Fibroblast of villous mesenchyme (primary cell): ENCODE data around the gene RSRC1. TPM values are rescaled to one million over a fixed set of nuclear protein-coding genes. Genes with fewer than 3 reads are reported as not detected.

ENCODE experiments used
- DNase-seq: peaks from one replicate; pipeline ENCODE4 v3.0.0-alpha.2; 2010; ENCODE audit warnings: low read depth
- H3K4me3 ChIP-seq: 2 replicates; pipeline ENCODE4 v1.5.1; 2011; ENCODE audit warnings: low read depth, mild to moderate bottlenecking, low read length
- total RNA-seq: library from RNA; depleted of rRNA; stranded (reverse); fragments of >200 nt; gene quantifications from 2 replicates; pipeline ENCODE4 v1.2.3, GENCODE V29; 2012
- TF ChIP-seq, protein P1 (sequence below): IDR thresholded peaks from 2 replicates; pipeline ENCODE4 v1.5.1; 2012; ENCODE audit warnings: low read depth, mild to moderate bottlenecking, low read length; ENCODE audit not compliant: insufficient read depth

RSRC1 gene
- total RNA-seq, 1 donor: 43.6 TPM

DNA sequence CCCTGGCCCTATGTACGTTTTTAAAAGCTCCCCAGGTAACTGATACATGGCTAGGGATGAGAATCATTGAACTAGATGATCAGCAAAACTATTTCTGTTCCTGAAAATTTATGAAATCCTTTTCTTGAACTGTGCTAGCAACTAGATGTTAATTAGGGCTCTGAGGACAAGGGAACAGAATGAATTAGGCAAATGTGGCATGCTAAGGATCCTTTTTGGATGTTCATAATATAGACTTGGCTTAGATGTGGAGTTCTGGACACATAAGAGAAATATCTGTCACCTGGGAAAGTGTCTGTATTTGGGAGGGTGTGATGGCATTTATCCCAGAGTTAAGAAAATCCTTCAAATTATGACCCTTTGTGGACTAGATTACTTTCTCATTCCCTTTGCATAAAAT is 71.2 kb downstream of the RSRC1 start:
- DNase-seq: no peak
- TF ChIP-seq, protein P1, sequence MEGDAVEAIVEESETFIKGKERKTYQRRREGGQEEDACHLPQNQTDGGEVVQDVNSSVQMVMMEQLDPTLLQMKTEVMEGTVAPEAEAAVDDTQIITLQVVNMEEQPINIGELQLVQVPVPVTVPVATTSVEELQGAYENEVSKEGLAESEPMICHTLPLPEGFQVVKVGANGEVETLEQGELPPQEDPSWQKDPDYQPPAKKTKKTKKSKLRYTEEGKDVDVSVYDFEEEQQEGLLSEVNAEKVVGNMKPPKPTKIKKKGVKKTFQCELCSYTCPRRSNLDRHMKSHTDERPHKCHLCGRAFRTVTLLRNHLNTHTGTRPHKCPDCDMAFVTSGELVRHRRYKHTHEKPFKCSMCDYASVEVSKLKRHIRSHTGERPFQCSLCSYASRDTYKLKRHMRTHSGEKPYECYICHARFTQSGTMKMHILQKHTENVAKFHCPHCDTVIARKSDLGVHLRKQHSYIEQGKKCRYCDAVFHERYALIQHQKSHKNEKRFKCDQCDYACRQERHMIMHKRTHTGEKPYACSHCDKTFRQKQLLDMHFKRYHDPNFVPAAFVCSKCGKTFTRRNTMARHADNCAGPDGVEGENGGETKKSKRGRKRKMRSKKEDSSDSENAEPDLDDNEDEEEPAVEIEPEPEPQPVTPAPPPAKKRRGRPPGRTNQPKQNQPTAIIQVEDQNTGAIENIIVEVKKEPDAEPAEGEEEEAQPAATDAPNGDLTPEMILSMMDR: no peak
- H3K4me3 ChIP-seq: no peak overlapping the region

DNA sequence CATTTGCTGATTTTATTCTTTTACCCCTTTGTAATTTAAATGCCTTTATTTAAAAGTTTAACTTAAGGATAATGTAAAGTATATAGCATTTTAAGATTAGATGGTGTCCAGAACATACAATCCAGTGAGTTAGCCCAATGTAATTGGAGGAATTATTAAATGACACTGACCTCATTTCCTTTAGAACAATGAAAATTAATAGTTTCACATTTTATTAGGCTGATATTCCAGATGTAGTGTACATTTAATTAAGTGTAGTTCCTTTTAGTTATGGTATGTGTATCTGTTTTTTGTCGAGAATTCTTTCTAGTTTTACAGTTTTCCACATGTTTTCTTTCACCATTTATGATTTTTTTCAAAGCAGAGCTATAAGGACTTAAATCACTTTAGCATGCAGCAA is 75.8 kb downstream of the RSRC1 start:
- TF ChIP-seq, protein P1: no peak
- peak; percentile 15 for DNase-seq
- H3K4me3 ChIP-seq: no peak overlapping the region

DNA sequence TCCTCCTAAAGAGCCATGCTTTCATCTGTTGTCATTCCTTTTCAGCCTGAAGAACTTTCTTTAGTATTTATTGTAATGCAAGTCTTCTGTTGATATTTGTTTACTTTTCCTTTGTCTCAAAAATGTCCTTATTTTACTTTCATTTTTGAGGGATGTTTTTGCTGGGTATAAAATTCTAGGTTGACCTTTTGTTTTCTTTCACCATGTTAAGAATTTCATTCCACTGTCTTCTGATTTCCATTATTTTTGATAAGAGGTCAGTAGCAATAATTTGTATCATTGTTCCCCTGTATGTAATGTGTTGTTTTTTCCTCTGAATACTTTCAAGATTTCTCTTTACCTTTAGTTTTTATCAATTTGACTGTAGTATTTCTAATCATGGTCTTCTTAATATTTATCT is 91.1 kb downstream of the RSRC1 start:
- TF ChIP-seq, protein P1: no peak
- no peak overlapping the region for H3K4me3 ChIP-seq
- DNase-seq: no peak

DNA sequence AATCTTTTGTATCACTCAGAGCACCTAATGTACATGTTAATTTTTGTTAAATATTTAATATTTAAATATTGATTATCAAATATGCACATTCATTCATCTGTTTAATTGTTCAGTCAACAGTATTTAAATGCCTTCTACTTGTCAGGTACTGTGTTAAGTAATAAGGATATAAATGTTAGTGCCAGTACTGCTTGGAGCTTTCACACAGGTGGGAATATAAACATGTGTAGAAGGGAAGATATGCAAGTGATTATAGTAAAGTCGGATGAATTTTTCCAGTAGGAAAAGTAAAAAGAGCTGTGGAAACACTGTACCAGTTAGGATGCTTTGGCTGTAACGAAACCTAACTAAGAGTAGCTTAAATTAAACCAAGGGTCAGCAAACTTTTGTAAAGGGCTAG is 95.4 kb downstream of the RSRC1 start:
- TF ChIP-seq, protein P1: no peak

DNA sequence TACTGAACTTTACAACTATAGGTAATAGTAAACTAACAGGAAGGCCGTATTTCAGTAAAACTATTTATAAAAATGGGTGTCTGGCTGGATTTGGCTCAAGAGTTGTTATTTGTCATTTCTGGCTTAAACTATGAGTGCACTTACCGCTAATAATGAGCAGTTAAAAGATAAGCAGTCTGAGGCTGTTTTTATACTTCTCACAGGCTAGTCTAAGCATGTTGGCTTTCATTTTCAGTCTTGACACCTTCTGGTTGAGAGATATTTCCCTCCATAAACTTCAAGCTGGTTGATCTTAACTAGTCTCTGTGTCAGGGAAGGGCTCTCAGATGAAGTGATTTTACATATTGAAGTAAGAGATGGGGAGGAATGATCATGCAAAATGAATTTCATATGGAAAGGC is 96.1 kb downstream of the RSRC1 start:
- no peak for DNase-seq

More for the DNA sequence above, 95.4 kb downstream of the RSRC1 start:
- DNase-seq: no peak
- no peak overlapping the region for H3K4me3 ChIP-seq

DNA sequence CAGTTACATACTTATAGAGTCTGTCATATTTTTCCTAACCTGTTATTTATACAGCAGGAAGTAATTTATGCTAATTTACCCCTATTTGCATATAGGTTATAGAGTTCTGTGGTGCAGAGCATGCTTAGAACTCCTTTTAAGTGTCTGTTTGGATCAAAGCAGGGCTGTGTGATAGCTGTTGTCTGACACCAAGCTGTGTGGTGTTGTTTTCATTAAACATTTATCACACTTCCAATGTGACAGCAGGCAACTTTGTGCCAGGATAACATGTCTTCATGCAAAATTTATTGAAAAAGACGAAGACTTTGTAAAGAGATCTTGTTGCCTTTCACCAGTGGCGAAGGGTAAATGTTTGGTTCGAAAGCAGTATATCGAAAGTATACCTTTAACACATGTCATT is 100.2 kb downstream of the RSRC1 start:
- no peak overlapping the region for H3K4me3 ChIP-seq
- TF ChIP-seq, protein P1: no peak
- DNase-seq: no peak

More for the DNA sequence above, 96.1 kb downstream of the RSRC1 start:
- H3K4me3 ChIP-seq: no peak overlapping the region
- TF ChIP-seq, protein P1: no peak

DNA sequence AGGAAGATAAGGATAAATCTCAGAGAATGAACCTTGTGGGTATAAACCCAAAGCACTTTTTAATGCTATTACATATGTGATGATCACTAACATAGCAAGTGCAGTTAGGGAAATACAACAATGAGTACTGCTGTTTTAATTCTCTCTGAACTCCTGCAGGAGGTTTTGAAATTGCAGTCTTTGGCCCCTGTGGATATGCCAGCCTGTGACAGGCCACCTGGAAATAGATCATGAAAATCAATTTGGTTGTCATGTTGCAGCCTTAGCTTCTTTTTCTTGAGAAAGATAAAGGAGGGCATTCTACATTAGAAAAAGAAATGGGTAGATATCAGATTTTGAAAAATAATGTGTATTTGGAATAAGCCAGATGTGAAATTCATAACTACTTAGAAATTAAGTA is 103.6 kb downstream of the RSRC1 start:
- no peak for DNase-seq
- TF ChIP-seq, protein P1: no peak
- no peak overlapping the region for H3K4me3 ChIP-seq
